ENCODE data around the gene MAP3K9. TPM values are rescaled to one million over a fixed set of nuclear protein-coding genes. Genes with fewer than 3 reads are reported as not detected.
A peak's percentile ranks its signal among the peaks of the same experiment; 100 is the strongest.
"Not testable (repeated sequence)": the region's sequence is repeated elsewhere in the genome, so short reads cannot be mapped to it uniquely, and the experiment has no call there.

MAP3K9 gene
- 1 to 10 TPM; 5.9 to 6.2 TPM for total RNA-seq

DNA sequence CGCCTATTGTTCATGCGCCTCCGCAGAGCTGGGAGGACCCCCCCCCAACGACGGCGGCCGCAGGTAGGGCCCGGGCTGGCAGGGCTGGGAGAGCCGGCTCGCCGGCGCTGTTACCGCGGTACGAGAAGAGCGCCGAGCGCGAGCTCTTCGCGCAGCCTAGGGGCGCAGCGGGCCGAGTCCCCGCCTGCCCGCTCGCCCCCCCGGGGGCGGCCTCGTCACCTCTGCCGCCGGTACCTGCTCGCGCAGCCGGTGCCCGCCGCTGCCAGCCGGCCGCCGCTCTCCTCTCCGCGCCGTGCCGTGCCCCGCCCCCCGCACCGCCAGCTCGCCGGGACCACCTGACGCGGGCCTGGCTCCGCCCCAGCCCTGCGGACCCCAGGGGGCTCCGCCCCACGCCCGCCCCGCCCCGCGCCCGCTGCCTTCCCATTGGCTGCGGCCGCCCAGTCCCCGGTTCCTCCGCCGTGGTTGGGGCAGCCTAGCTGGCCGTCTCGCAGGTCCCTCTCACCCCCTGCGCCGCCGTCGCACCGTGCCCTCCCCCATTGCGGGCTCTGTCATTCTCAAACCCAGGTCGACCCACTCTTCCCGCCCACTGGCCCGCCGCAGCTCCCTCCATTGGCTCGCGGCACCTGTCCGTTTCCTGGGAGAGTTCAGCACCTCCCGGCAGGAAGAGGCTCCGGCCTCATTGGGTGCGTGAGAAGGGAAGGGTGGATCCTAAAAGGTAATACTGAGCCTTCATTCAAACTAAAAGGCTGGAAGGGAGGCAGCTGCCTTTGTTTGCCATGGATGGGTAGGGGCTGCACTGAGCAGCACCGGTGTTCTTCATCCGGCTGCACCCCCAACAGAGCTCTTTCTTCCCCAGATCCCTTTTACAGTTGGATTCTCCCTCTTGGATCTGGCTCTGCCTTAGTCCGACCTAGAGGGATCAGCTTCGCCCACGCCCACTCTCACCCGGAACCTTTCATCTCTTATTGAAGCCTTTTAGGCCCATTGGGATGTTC lies at the start of gene MAP3K9:
MAP3K9 (minus strand) TSS at position 289 of the 995 bp plus-strand sequence. CDS start 342 bp downstream, outside the sequence.
- H3K27me3 Mint-ChIP-seq = no peaks in the 10 kb centered on the region
- H3K4me1 Mint-ChIP-seq = peaks cover 17% of the 10 kb centered on the region
- H3K4me3 Mint-ChIP-seq = peak within 1 kb of the TSS; percentile 84
- DNase-seq = peak; percentile 96
- H3K27ac Mint-ChIP-seq = peak within 1 kb of the TSS; percentile 76
- no peaks in the 10 kb centered on the region for H3K9me3 Mint-ChIP-seq
- peaks cover 6% of the 10 kb centered on the region for H3K36me3 Mint-ChIP-seq

GRCh38 chr14:70858641-70859040 lies 49.3 kb upstream of the MAP3K9 start:
- no peaks in the 10 kb centered on the region for H3K27me3 Mint-ChIP-seq
- H3K36me3 Mint-ChIP-seq = no peaks in the 10 kb centered on the region
- peaks cover 6% of the 10 kb centered on the region for H3K4me1 Mint-ChIP-seq
- no peak overlapping the region for H3K27ac Mint-ChIP-seq
- H3K4me3 Mint-ChIP-seq = no peak overlapping the region
- H3K9me3 Mint-ChIP-seq = no peaks in the 10 kb centered on the region
- no peak for DNase-seq

GRCh38 chr14:70857496-70857890 lies 48.2 kb upstream of the MAP3K9 start:
- H3K9me3 Mint-ChIP-seq = no peaks in the 10 kb centered on the region
- no peak for DNase-seq
- no peaks in the 10 kb centered on the region for H3K36me3 Mint-ChIP-seq
- H3K27ac Mint-ChIP-seq = no peak overlapping the region
- no peaks in the 10 kb centered on the region for H3K27me3 Mint-ChIP-seq
- H3K4me1 Mint-ChIP-seq = peaks cover 6% of the 10 kb centered on the region
- H3K4me3 Mint-ChIP-seq = no peak overlapping the region

DNA sequence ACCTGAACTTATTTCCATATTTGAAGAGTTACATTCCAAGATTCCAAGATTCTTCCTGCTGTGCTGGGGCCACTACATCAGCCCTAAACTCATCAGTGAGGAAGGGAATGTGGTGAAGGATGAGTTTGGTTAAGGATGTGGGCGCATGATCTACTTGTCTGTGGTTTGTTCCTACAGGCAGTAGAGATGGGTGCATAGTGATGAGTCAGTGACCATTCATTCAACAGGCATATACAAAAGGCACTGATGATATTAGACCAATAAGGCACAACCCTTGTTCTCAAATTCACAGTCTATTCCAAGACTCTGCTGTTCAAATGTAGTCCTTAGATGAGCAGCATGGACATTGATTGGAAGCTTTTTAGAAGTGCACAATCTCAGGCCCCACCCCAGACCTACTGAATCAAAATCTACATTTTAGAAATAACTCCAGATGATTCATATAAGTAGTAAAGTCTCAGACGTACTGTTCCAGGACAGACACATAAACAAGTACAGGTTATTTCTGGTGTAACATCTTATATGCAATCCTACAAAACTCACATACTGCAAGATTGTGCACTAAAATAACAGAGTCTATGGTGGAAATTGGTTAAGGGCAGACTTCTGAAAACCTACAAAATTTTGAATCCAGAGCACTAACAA lies 47.7 kb upstream of the MAP3K9 start:
- Mint-ChIP-seq H3K27ac (no peak overlapping the region), H3K4me1 (peaks cover 6% of the 10 kb centered on the region), H3K4me3 (no peak overlapping the region), H3K9me3 (no peaks in the 10 kb centered on the region), H3K27me3 (no peaks in the 10 kb centered on the region), H3K36me3 (no peaks in the 10 kb centered on the region)
- no peak for DNase-seq

DNA sequence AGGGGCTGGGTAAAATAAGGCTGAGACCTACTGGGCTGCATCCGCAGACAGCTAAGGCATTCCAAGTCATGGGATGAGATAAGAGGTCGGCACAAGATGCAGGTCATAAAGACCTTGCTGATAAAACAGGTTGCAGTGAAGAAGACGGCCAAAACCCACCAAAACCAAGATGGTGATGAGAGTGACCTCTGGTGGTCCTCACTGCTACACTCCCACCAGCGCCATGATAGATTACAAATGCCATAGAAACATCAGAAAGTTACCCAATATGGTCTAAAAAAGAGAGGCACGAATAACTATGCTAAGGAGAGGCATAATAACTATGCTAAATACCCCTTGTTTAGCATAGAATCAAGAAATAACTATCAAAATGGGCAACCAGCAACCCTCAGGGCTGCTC lies 46.2 kb upstream of the MAP3K9 start:
- H3K36me3 Mint-ChIP-seq = no peaks in the 10 kb centered on the region
- H3K27ac Mint-ChIP-seq = no peak overlapping the region
- H3K9me3 Mint-ChIP-seq = no peaks in the 10 kb centered on the region
- no peaks in the 10 kb centered on the region for H3K27me3 Mint-ChIP-seq
- no peak for DNase-seq
- H3K4me1 Mint-ChIP-seq = peaks cover 6% of the 10 kb centered on the region
- no peak overlapping the region for H3K4me3 Mint-ChIP-seq

GRCh38 chr14:70853658-70854057 lies 44.3 kb upstream of the MAP3K9 start:
- not testable (repeated sequence) for H3K4me3 Mint-ChIP-seq, H3K36me3 Mint-ChIP-seq, DNase-seq, H3K4me1 Mint-ChIP-seq, H3K27ac Mint-ChIP-seq, H3K27me3 Mint-ChIP-seq, H3K9me3 Mint-ChIP-seq

DNA sequence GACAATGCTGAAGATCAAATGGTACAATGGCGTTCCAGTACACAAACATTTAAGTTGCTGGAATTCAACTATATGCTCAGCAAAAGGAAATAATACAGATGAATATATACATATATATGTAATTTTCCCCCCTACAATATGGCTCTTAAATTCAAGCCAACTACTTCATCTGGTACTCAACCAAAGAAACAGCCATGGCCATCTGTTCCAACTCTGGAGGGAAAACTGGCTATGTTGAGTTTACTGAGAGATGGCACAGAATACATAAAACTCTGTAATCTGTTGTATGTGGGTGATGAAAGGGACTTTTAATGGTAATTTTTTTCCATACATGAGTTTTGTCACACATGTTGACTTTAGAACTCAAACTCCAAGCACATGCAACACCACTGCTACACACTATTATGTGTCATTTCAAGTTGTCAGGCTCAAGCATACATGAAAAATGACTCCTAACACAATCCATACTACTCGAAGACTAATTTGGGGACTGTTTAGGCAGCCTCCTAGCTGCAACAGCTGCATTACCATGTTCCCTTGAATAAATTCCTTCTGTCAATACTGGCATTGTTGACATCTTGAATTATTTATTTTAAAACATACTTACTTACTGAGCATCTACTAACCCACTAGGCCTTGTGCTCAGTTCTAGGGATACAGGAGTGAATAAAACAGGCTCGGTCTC lies 38.2 kb upstream of the MAP3K9 start:
- no peak overlapping the region for H3K27ac Mint-ChIP-seq
- H3K27me3 Mint-ChIP-seq = no peaks in the 10 kb centered on the region
- no peak for DNase-seq
- no peaks in the 10 kb centered on the region for H3K9me3 Mint-ChIP-seq
- no peaks in the 10 kb centered on the region for H3K4me1 Mint-ChIP-seq
- H3K36me3 Mint-ChIP-seq = no peaks in the 10 kb centered on the region
- no peak overlapping the region for H3K4me3 Mint-ChIP-seq

- no peak overlapping the region for H3K27ac Mint-ChIP-seq
- H3K27me3 Mint-ChIP-seq = no peaks in the 10 kb centered on the region
- DNase-seq = no peak
- H3K4me3 Mint-ChIP-seq = no peak overlapping the region
- H3K9me3 Mint-ChIP-seq = no peaks in the 10 kb centered on the region
- H3K4me1 Mint-ChIP-seq = no peaks in the 10 kb centered on the region
- H3K36me3 Mint-ChIP-seq = no peaks in the 10 kb centered on the region
These were observed 36.3 kb upstream of the MAP3K9 start for GRCh38 chr14:70845601-70846000.

DNA sequence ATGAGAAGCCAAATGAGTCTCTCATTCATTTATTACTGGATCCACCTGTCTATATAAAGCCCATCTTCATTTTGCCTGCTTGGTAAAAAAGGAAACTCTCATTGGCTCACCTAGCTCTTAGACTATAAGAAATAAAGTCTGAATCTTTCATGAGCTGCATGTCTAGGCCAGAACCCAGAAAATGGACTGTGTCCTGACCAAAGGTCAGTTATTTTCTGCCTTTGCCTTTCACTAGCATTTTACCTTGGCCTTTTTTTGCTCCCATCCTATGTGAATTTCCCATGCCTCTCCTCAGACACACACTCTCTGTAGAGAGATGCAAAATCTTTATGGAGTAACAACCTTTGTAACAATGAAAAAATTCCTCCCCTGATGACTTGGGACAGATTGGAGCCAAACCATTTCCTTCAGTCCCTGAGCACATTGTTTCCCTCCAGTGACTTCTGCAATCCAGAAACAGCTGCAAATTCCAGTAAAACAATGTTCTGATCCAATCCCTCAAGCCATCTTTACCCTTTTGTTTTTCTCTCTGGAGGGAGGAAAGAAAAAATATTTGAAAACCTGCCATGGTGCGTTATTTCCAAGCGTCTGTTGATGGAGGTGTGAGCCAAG lies 33.6 kb upstream of the MAP3K9 start:
- no peak for DNase-seq
- Mint-ChIP-seq H3K9me3 (no peaks in the 10 kb centered on the region), H3K4me1 (no peaks in the 10 kb centered on the region), H3K4me3 (no peak overlapping the region), H3K27me3 (no peaks in the 10 kb centered on the region), H3K36me3 (no peaks in the 10 kb centered on the region), H3K27ac (no peak overlapping the region)

DNA sequence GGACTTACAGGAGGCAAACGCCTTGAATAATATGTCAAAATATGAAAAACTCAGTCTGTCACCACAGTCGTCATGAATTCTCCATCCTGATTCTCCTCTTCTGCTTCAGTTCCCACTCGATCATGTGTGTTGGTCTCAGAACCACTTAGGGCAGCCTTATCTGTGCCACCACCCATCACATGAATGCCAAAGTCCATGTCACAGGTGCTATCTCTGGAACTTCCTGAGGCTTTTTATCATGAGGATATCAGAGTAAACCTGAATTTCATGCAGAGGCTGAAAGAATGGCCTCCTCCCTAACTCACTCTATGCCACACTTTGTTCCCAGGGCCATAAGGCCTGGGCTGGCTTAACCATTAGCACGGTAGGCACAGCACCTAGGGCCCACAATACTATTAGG lies 28.8 kb upstream of the MAP3K9 start:
- peaks cover 6% of the 10 kb centered on the region for H3K9me3 Mint-ChIP-seq

DNA sequence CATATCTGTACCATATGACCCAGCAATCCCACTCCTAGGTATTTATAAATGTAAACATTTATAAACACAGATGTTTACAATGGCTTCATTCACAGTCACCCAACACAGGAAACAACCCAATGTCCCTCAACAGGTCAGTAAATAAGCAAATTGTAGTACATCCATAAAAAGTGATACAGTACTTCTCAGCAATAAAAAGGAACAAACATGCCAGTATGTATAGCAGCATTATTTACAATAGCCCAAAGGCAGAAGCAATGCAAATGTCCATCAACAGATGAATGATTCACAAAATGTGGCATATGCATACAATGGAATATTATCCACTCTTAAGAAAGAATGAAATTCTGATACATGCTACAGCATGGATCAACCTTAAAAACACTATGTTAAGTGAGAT lies 27.6 kb upstream of the MAP3K9 start:
- Mint-ChIP-seq H3K9me3 (peaks cover 6% of the 10 kb centered on the region), H3K36me3 (peaks cover 5% of the 10 kb centered on the region), H3K27ac (no peak overlapping the region), H3K4me1 (no peaks in the 10 kb centered on the region), H3K4me3 (no peak overlapping the region), H3K27me3 (no peaks in the 10 kb centered on the region)
- no peak for DNase-seq

More for the DNA sequence above, 28.8 kb upstream of the MAP3K9 start:
- Mint-ChIP-seq H3K27ac (no peak overlapping the region), H3K27me3 (no peaks in the 10 kb centered on the region), H3K36me3 (peaks cover 5% of the 10 kb centered on the region), H3K4me1 (no peaks in the 10 kb centered on the region), H3K4me3 (no peak overlapping the region)
- DNase-seq = no peak

DNA sequence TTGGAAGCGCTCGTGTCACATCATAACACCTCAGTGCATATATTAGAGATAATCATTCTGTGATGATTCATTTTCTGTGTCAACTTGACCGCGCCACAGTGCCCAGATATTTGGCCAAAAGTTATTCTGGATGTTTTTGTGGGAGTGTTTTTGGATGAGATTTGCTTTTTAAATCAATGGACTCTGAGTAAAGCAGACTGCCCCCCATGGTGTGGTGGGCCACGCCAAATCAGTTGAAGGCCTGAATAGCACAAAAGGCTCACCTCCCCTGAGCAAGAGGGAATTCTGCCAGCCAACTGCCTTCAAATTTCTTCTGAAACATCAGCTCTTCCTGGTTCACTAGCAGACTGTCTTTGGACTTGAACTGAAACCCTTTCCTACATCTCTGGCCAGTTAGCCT lies 24.6 kb upstream of the MAP3K9 start:
- no peak overlapping the region for H3K27ac Mint-ChIP-seq
- H3K27me3 Mint-ChIP-seq = no peaks in the 10 kb centered on the region
- H3K9me3 Mint-ChIP-seq = peaks cover 6% of the 10 kb centered on the region
- H3K4me1 Mint-ChIP-seq = no peaks in the 10 kb centered on the region
- DNase-seq = no peak
- peaks cover 5% of the 10 kb centered on the region for H3K36me3 Mint-ChIP-seq
- no peak overlapping the region for H3K4me3 Mint-ChIP-seq

DNA sequence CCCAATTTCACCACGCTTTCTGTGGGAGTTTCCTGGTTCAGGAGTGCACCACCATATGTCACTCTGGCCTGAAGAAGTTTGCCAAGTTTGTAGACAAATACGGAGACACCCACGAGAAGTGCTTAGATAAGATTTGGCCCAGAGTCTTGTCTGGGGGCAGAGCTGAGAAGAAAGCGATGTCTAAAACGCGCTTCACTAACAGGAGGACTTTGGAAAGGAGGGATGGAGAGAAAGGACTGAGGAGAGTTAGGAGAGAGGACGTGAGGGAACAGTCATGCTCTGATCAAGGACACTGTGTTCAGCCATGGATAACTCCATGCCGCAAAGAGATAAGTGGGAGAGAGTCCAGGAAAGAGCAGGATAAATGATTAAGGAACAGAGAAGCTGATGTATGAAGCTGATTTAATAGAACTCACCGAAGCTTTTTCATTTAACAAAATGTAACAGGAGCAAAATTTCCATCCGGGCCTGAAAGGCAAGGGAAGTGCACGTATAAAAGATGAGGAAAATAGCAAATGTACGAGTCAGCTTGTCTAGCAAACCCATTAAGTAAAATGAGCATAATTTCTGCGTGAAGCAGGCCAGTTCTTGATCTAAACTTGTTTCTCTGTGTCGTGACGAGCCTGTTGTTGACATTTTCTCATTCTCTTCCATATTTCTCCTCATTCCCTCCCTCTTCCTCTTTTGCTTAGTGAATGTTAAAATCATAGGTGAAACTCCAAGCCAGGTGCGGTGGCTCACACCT lies 23.4 kb upstream of the MAP3K9 start:
- no peaks in the 10 kb centered on the region for H3K27me3 Mint-ChIP-seq
- DNase-seq = no peak
- H3K4me3 Mint-ChIP-seq = no peak overlapping the region
- H3K4me1 Mint-ChIP-seq = no peaks in the 10 kb centered on the region
- no peak overlapping the region for H3K27ac Mint-ChIP-seq
- H3K9me3 Mint-ChIP-seq = peaks cover 6% of the 10 kb centered on the region
- H3K36me3 Mint-ChIP-seq = peaks cover 5% of the 10 kb centered on the region

GRCh38 chr14:70830998-70831781 lies 21.9 kb upstream of the MAP3K9 start:
- no peaks in the 10 kb centered on the region for H3K27me3 Mint-ChIP-seq
- H3K36me3 Mint-ChIP-seq = peaks cover 5% of the 10 kb centered on the region
- DNase-seq = no peak

More at GRCh38 chr14:70830998-70831781, 21.9 kb upstream of the MAP3K9 start:
- no peak overlapping the region for H3K27ac Mint-ChIP-seq
- no peaks in the 10 kb centered on the region for H3K4me1 Mint-ChIP-seq
- no peak overlapping the region for H3K4me3 Mint-ChIP-seq
- peaks cover 6% of the 10 kb centered on the region for H3K9me3 Mint-ChIP-seq
